K562 (cell line): ENCODE measurements around the gene ERP27.

ENCODE experiments used
- CREB3 ChIP-seq: fragments of 450-650 bp; conservative IDR thresholded peaks from 2 replicates; pipeline ENCODE4 v1.6.1; 2016; ENCODE audit warnings: missing genetic modification characterization, low read depth, mild to moderate bottlenecking, missing compliant biosample characterization, moderate library complexity
- ELF4 ChIP-seq: fragments of 450-650 bp; formaldehyde crosslinking; IDR thresholded peaks from 2 replicates; pipeline ENCODE4 v1.4.0; 2022; ENCODE audit warnings: missing genetic modification characterization
- FOXA1 ChIP-seq: fragments of 450-650 bp; IDR thresholded peaks from 2 replicates; pipeline ENCODE4 v1.6.1; 2016; ENCODE audit warnings: mild to moderate bottlenecking, borderline replicate concordance
- NCOA4 ChIP-seq: fragments of 450-650 bp; IDR thresholded peaks from 2 replicates; pipeline ENCODE4 v1.6.1; 2018; ENCODE audit warnings: mild to moderate bottlenecking; ENCODE audit not compliant: partially characterized antibody
- NFYB ChIP-seq: IDR thresholded peaks from 2 replicates; pipeline ENCODE4 v1.6.1; 2011; ENCODE audit warnings: mild to moderate bottlenecking, moderate library complexity; ENCODE audit not compliant: insufficient read length; ENCODE audit errors: extremely low read depth
- POLR2AphosphoS2 ChIP-seq: IDR thresholded peaks from 2 replicates; pipeline ENCODE4 v1.6.1; 2012; ENCODE audit warnings: low read length, improper control_type of control experiment
- RBBP5 ChIP-seq: fragments of 200-600 bp; sonication (generic); IDR thresholded peaks from 2 replicates; pipeline ENCODE4 v1.6.1; 2012; ENCODE audit warnings: borderline replicate concordance, mild to moderate bottlenecking, low read length, control low read depth, inconsistent platforms; ENCODE audit not compliant: insufficient read depth, poor library complexity, severe bottlenecking
- STAT6 ChIP-seq: sonication (generic); formaldehyde crosslinking; IDR thresholded peaks from 2 replicates; pipeline ENCODE4 v1.8.1; 2023; ENCODE audit warnings: mild to moderate bottlenecking, missing genetic modification reagents
- TCF7L2 ChIP-seq: fragments of 150-350 bp; IDR thresholded peaks from 2 replicates; pipeline ENCODE4 v1.6.1; 2016; ENCODE audit warnings: low read depth, mild to moderate bottlenecking, low read length, moderate library complexity
- USF2 ChIP-seq: sonication (generic); formaldehyde crosslinking; IDR thresholded peaks from 2 replicates; pipeline ENCODE4 v1.5.0; 2020; ENCODE audit warnings: missing genetic modification reagents
- ZBTB1 ChIP-seq: sonication (generic); formaldehyde crosslinking; IDR thresholded peaks from 2 replicates; pipeline ENCODE4 v1.8.1; 2023; ENCODE audit warnings: missing genetic modification reagents, low read depth, mild to moderate bottlenecking, borderline replicate concordance
- ZBTB43 ChIP-seq: sonication (generic); formaldehyde crosslinking; IDR thresholded peaks from 2 replicates; pipeline ENCODE4 v1.8.0; 2023; ENCODE audit warnings: mild to moderate bottlenecking, missing genetic modification reagents
- TF ChIP-seq, protein P1 (sequence below), 3 experiments: IDR thresholded peaks in 2 of 3; conservative IDR thresholded peaks in 1 of 3; 2 replicates each; pipeline ENCODE4 v1.5.1; 2011 to 2012; ENCODE audit warnings: low read length in 3 of 3, mild to moderate bottlenecking in 3 of 3, control low read depth in 2 of 3, improper control_type of control experiment in 1 of 3, inconsistent platforms in 1 of 3, low read depth in 1 of 3, mixed read lengths in 1 of 3, moderate library complexity in 1 of 3; ENCODE audit not compliant: insufficient read depth in 2 of 3

- TF ChIP-seq ELF4 (CRISPR knock-in tag) (no peak), NFYB (no peak), USF2 (CRISPR knock-in tag) (no peak), NCOA4 (no peak), STAT6 (CRISPR knock-in tag) (no peak), CREB3 (tag) (no peak), POLR2AphosphoS2 (no peak), RBBP5 (no peak), ZBTB43 (CRISPR knock-in tag) (no peak), ZBTB1 (no peak), TCF7L2 (no peak), FOXA1 (no peak)
- TF ChIP-seq, protein P1, sequence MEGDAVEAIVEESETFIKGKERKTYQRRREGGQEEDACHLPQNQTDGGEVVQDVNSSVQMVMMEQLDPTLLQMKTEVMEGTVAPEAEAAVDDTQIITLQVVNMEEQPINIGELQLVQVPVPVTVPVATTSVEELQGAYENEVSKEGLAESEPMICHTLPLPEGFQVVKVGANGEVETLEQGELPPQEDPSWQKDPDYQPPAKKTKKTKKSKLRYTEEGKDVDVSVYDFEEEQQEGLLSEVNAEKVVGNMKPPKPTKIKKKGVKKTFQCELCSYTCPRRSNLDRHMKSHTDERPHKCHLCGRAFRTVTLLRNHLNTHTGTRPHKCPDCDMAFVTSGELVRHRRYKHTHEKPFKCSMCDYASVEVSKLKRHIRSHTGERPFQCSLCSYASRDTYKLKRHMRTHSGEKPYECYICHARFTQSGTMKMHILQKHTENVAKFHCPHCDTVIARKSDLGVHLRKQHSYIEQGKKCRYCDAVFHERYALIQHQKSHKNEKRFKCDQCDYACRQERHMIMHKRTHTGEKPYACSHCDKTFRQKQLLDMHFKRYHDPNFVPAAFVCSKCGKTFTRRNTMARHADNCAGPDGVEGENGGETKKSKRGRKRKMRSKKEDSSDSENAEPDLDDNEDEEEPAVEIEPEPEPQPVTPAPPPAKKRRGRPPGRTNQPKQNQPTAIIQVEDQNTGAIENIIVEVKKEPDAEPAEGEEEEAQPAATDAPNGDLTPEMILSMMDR (IDR thresholded peaks at IDR 0.05 in 2 of 3, conservative IDR thresholded peaks at IDR 0.05 in 1 of 3; ENCODE audit: insufficient read depth in 2 of 3, low read depth in 1 of 3, low read length in 3 of 3), result no peak
Measured at GRCh38 chr12:14988035-14988434, 49.7 kb upstream of the ERP27 start.
